Hepatic stellate cell (primary cell): ENCODE data around the gene LAMA1.

Experiments used
- DNase-seq: peaks from one replicate; pipeline ENCODE4 v3.0.0; 2011; ENCODE audit warnings: low spot score

LAMA1 gene

GRCh38 chr18:6983366-6983765 lies 134.2 kb downstream of the LAMA1 start:
- DNase-seq: no peak

- no peak for DNase-seq
These were observed 135.2 kb downstream of the LAMA1 start for GRCh38 chr18:6982398-6982797.

GRCh38 chr18:6980363-6980762 lies 137.2 kb downstream of the LAMA1 start:
- DNase-seq: no peak

- no peak for DNase-seq
These were observed 137.6 kb downstream of the LAMA1 start for GRCh38 chr18:6979954-6980353.

GRCh38 chr18:6976935-6977334 lies 140.7 kb downstream of the LAMA1 start:
- DNase-seq: no peak

GRCh38 chr18:6975084-6975483 lies 142.5 kb downstream of the LAMA1 start:
- no peak for DNase-seq

- DNase-seq: no peak
These were observed 145.6 kb downstream of the LAMA1 start for GRCh38 chr18:6971823-6972478.

- DNase-seq: no peak
These were observed 154.0 kb downstream of the LAMA1 start for GRCh38 chr18:6963452-6964097.

- no peak for DNase-seq
These were observed 154.8 kb downstream of the LAMA1 start for GRCh38 chr18:6962571-6963451.

- DNase-seq: no peak
These were observed 156.3 kb downstream of the LAMA1 start for GRCh38 chr18:6961331-6961730.

- peak; percentile 42 for DNase-seq
These were observed 156.9 kb downstream of the LAMA1 start for GRCh38 chr18:6960656-6961055.

GRCh38 chr18:6960124-6960523 lies 157.5 kb downstream of the LAMA1 start:
- DNase-seq: no peak

GRCh38 chr18:6959110-6959509 lies 158.5 kb downstream of the LAMA1 start:
- no peak for DNase-seq

GRCh38 chr18:6956999-6957398 lies 160.6 kb downstream of the LAMA1 start:
- no peak for DNase-seq

- DNase-seq: no peak
These were observed 161.1 kb downstream of the LAMA1 start for GRCh38 chr18:6956495-6956894.

- DNase-seq: no peak
These were observed 162.3 kb downstream of the LAMA1 start for GRCh38 chr18:6955304-6955703.

- DNase-seq: no peak
These were observed 163.1 kb downstream of the LAMA1 start for GRCh38 chr18:6954501-6954900.

GRCh38 chr18:6951336-6952090 lies 166.1 kb downstream of the LAMA1 start:
- DNase-seq: no peak

GRCh38 chr18:6950641-6951040 lies 167.0 kb downstream of the LAMA1 start:
- DNase-seq: no peak

- no peak for DNase-seq
These were observed 167.6 kb downstream of the LAMA1 start for GRCh38 chr18:6949800-6950586.

GRCh38 chr18:6948281-6949055 lies 169.1 kb downstream of the LAMA1 start:
- DNase-seq: no peak
